AG04449 (cell line): ENCODE measurements around the gene FN3KRP.

Experiments
- CTCF ChIA-PET: fragments of 350-600 bp; formaldehyde crosslinking; extraction: SDS; loops from one replicate; lab custom pipeline; 2021; ENCODE audit warnings: antibody characterized with exemption; lab: Yijun Ruan, JAX
- POLR2A ChIA-PET: fragments of 400-600, 350-600 bp; formaldehyde crosslinking; extraction: SDS; loops from one replicate; lab custom pipeline; 2020; ENCODE audit warnings: antibody characterized with exemption, inconsistent platforms; lab: Yijun Ruan, JAX
- DNase-seq: peaks from one replicate; pipeline ENCODE4 v3.0.0-alpha.2; 2010; ENCODE audit warnings: low read depth, low spot score
- H3K4me3 ChIP-seq: 2 replicates; pipeline ENCODE4 v1.5.1; 2011; ENCODE audit warnings: low read depth, mild to moderate bottlenecking, control low read depth, low read length
- CTCF ChIP-seq: IDR thresholded peaks from one replicate; pipeline ENCODE4 v1.5.1; 2011; ENCODE audit warnings: mild to moderate bottlenecking, moderate library complexity, low read length, control low read depth, inconsistent platforms; ENCODE audit not compliant: insufficient read depth; ENCODE audit errors: missing control alignments

The FN3KRP gene

GRCh38 chr17:82722341-82723013 is 6.0 kb downstream of the FN3KRP start:
- no peak for DNase-seq
- ChIA-PET CTCF (no interaction called here), POLR2A (interaction anchor here (0.7 kb wide), 1 partner anchor 10 kb away, joined by 3 read pairs; no protein-coding TSS in a partner anchor)

GRCh38 chr17:82723169-82723807 is 6.8 kb downstream of the FN3KRP start:
- no peak for DNase-seq
- no peak for TF ChIP-seq CTCF
- CTCF ChIA-PET: no interaction called here
- POLR2A ChIA-PET: no interaction called here
- H3K4me3 ChIP-seq: no peak overlapping the region

More at GRCh38 chr17:82722341-82723013, 6.0 kb downstream of the FN3KRP start:
- TF ChIP-seq CTCF: no peak
- no peak overlapping the region for H3K4me3 ChIP-seq

GRCh38 chr17:82726427-82726826 is 9.9 kb downstream of the FN3KRP start:
- no peak for DNase-seq
- POLR2A ChIA-PET: no interaction called here
- no peak overlapping the region for H3K4me3 ChIP-seq
- CTCF ChIA-PET: no interaction called here
- no peak for TF ChIP-seq CTCF

- CTCF ChIA-PET: no interaction called here
These were observed 13.2 kb downstream of the FN3KRP start for GRCh38 chr17:82729479-82730260.

GRCh38 chr17:82732118-82732743 is 15.7 kb downstream of the FN3KRP start:
- POLR2A ChIA-PET: no interaction called here
- CTCF ChIA-PET: no interaction called here

More at GRCh38 chr17:82729479-82730260, 13.2 kb downstream of the FN3KRP start:
- H3K4me3 ChIP-seq: no peak overlapping the region
- DNase-seq: no peak
- TF ChIP-seq CTCF: no peak
- POLR2A ChIA-PET: no interaction called here

More at GRCh38 chr17:82732118-82732743, 15.7 kb downstream of the FN3KRP start:
- no peak for TF ChIP-seq CTCF
- no peak overlapping the region for H3K4me3 ChIP-seq
- no peak for DNase-seq
